Memory B cell (primary cell): ENCODE data around the gene NXPE4.
"Not testable (repeated sequence)": the region's sequence is repeated elsewhere in the genome, so short reads cannot be mapped to it uniquely, and the experiment has no call there.

Source experiments
- ATAC-seq: fragments of 150-1000 bp; cut with Tn5 transposase; 2 replicates; pipeline ENCODE4 v1.10.0; 2021; ENCODE audit warnings: low read depth, mild to moderate bottlenecking, moderate library complexity
- DNase-seq, 2 donors: peaks; one replicate each; pipeline ENCODE4 v3.0.0; 2022; ENCODE audit warnings: low spot score in 2 of 2
- H3K27ac Mint-ChIP-seq: one replicate; pipeline ENCODE4 v1.8.0; 2022; ENCODE audit warnings: mild to moderate bottlenecking, moderate library complexity, mixed read lengths
- H3K27me3 Mint-ChIP-seq: one replicate; pipeline ENCODE4 v1.8.0; 2022; ENCODE audit warnings: mixed read lengths
- H3K36me3 Mint-ChIP-seq: one replicate; pipeline ENCODE4 v1.8.0; 2022; ENCODE audit warnings: mild to moderate bottlenecking, mixed read lengths
- H3K4me1 Mint-ChIP-seq: one replicate; pipeline ENCODE4 v1.8.0; 2022; ENCODE audit warnings: mixed read lengths
- H3K4me3 Mint-ChIP-seq: one replicate; pipeline ENCODE4 v1.8.0; 2022; ENCODE audit warnings: mild to moderate bottlenecking, moderate library complexity, mixed read lengths
- H3K9me3 Mint-ChIP-seq: one replicate; pipeline ENCODE4 v1.8.0; 2022; ENCODE audit warnings: mixed read lengths

NXPE4 gene

DNA sequence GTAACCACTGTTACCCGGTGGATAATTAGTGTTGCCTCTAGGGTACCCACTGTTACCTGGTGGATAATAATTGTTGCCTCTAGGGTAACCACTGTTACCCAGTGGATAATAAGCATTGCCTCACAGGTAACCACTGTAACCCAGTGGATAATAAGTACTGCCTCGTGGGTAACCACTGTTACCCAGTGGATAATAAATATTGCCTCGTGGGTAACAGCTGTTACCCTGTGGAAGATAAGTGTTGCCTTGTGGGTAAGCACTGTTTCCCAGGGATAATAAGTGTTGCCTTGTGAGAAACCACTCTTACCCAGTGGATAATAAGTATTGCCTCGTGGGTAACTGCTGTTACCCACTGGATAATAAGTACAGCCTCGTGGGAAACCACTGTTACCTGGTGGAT is 9.3 kb upstream of the NXPE4 start:
- no peak for DNase-seq
- Mint-ChIP-seq H3K4me1 (no peaks in the 10 kb centered on the region), H3K27ac (no peak overlapping the region), H3K9me3 (no peaks in the 10 kb centered on the region), H3K36me3 (no peaks in the 10 kb centered on the region), H3K27me3 (no peaks in the 10 kb centered on the region), H3K4me3 (no peak overlapping the region)
- no peak for ATAC-seq

DNA sequence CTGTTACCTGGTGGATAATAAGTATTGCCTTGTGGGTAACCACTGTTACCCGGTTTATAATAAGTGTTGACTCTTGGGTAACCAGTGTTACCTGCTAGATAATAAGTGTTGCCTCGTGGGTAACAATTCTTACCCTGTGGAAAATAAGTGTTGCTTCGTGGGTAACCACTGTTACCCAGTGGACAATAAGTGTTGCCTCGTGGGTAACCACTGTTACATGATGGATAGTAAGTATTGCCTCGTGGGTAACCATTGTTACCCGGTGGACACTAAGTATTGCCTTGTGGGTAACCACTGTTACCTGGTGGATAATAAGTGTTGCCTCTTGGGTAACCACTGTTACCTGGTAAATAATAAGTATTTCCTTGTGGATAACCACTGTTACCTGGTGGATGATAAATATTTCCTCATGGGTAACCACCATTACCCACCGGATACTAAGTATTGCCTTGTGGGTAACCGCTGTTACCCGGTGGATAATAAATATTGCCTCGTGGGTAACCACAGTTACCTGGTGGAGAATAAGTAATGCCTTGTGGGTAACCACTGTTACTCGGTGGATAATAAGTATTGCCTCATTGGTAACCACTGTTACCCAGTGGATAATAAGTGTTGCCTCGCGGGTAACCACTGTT is 8.7 kb upstream of the NXPE4 start:
- Mint-ChIP-seq H3K27me3 (no peaks in the 10 kb centered on the region), H3K4me3 (no peak overlapping the region), H3K9me3 (no peaks in the 10 kb centered on the region), H3K4me1 (no peaks in the 10 kb centered on the region), H3K27ac (no peak overlapping the region), H3K36me3 (no peaks in the 10 kb centered on the region)
- DNase-seq (no peak), ATAC-seq (no peak)

DNA sequence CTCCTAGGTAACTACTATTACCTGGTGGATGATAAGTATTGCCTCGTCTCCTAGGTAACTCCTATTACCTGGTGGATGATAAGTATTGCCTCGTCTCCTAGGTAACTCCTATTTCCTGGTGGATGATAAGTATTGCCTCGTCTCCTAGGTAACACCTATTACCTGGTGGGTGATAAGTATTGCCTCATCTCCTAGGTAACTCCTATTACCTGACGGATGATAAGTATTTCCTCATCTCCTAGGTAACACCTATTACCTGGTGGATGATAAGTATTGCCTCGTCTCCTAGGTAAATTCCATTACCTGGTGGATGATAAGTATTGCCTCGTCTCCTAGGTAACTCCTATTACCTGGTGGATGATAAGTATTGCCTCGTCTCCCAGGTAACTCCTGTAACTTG is 7.6 kb upstream of the NXPE4 start:
- H3K27me3 Mint-ChIP-seq, H3K4me1 Mint-ChIP-seq, DNase-seq, H3K36me3 Mint-ChIP-seq, H3K27ac Mint-ChIP-seq, H3K4me3 Mint-ChIP-seq, H3K9me3 Mint-ChIP-seq, ATAC-seq: not testable (repeated sequence)

DNA sequence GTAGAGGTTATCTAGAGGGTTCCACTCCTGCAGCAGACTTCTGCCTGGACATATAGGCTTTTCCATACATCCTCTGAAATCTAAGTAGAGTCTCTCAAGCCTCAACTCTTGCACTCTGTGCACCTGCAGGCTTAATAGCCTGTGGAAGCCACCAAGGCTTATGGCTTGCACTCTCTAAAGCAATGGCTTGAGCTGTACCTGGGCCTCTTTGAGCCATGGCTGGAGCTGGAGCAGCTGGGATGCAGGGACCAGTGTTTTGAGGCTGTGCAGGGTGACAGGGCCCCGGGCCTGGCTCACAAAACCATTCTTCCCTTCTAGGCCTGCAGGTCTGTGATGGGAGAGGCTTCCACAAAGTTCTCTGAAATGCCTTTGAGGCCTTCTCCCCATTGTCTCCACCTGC is 2.9 kb upstream of the NXPE4 start:
- DNase-seq = no peak
- no peaks in the 10 kb centered on the region for H3K4me1 Mint-ChIP-seq
- no peak for ATAC-seq
- H3K27me3 Mint-ChIP-seq = no peaks in the 10 kb centered on the region
- no peak overlapping the region for H3K4me3 Mint-ChIP-seq
- no peak overlapping the region for H3K27ac Mint-ChIP-seq
- H3K9me3 Mint-ChIP-seq = no peaks in the 10 kb centered on the region
- H3K36me3 Mint-ChIP-seq = no peaks in the 10 kb centered on the region

DNA sequence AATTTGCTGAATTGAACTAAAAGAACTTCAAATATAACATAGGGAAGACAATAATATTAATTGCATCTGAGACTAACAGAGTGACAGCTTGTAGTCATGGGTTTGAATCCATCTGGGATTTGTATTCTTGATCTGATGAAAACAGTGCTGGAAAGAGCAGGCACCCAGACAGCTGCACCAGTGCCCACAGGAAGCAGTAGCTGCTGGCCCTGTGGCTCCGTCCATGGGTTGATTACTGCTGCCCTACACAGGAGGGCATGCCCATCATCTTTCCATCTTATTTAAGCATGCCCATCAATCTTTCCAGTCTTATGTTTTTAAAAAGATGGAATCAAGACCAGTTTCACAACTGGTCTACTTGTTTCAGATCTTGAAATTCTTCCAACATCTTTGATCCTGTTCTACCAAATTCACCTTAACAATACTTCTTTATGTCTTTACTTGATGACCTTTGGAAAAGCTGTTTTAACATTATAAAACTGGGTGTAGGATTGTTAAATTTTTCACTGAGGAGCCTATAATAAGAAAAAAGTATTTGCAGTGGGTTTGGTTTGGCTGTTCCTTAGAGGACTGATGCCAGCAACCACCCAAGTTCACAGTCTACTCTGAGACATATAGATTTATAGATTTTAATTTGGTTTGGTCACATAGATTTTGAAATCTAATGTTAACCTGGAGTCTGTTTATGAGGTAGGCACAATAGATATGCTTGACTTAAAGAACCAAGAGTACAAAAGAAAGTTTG is 761 bp upstream of the NXPE4 start:
- Mint-ChIP-seq H3K4me1 (no peaks in the 10 kb centered on the region), H3K9me3 (no peaks in the 10 kb centered on the region), H3K36me3 (no peaks in the 10 kb centered on the region), H3K27ac (no peak overlapping the region), H3K27me3 (no peaks in the 10 kb centered on the region), H3K4me3 (no peak overlapping the region)
- ATAC-seq = no peak
- DNase-seq = no peak

DNA sequence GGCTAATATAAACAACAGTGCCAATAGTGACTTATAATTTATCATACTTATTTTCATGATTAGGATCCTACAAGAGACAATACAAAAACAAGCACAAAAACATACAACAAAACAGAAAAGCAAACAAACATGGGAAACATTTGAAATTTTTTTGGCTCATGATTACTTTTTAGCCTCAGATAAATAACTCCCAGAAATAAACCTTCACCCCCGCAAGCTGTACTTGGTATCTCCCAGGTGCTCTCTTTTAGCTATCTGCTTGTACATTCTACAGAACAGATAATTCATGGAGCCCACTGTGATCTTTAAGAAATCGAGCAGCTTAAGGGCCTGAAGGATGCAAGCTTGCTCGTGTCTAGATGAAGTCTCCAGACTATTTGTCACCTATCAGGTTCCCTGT is 883 bp downstream of the NXPE4 start:
- no peak overlapping the region for H3K4me3 Mint-ChIP-seq
- no peaks in the 10 kb centered on the region for H3K27me3 Mint-ChIP-seq
- no peaks in the 10 kb centered on the region for H3K36me3 Mint-ChIP-seq
- H3K27ac Mint-ChIP-seq = no peak overlapping the region
- no peaks in the 10 kb centered on the region for H3K9me3 Mint-ChIP-seq
- ATAC-seq (no peak), DNase-seq (no peak)
- H3K4me1 Mint-ChIP-seq = no peaks in the 10 kb centered on the region

DNA sequence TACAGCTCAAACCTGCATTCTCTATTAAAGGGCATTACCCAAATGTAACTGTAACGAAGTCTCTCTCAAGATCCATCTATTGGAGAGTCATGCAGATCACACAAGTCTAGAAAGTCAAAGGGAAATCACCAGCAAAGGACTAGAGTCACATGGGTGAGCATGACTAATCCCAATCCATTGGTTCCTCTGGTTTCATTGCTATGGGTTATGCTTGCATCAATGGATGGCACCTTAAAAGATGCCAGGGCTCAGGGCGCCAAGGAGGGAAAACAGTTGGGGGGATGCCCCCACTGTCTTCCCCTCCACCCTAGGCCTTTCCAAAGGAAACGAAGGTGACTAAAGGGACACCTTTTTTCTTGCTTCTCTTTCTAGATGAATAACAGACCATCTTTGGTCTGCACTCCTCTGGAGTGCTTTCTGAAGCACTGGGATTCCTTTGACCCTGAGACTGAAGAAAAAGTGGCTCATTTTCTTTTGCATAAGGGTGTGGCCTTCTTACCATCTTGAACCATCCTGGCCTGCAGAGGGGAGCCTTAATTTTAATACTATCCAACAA is 8.1 kb downstream of the NXPE4 start:
- H3K9me3 Mint-ChIP-seq = peaks cover 15% of the 10 kb centered on the region

DNA sequence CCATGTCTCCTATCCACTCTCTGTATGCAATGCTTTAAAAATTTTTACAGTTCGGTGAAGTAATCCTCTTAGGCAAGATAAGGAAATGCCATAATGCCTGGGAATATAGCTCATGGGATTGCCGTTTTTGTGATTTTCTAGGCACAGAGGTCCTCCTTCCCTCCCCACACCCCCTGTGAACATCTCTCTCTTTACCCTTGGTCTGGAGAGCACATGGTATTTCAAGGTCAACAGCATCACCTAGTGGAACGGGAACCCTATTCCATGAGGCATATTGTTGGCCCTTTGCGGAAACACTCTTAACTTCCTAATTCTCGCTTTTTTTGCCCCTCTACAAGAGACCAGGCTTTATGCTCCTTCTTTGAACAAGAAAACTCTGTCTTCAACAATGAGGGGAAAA is 8.8 kb downstream of the NXPE4 start:
- Mint-ChIP-seq H3K4me3 (no peak overlapping the region), H3K9me3 (peaks cover 15% of the 10 kb centered on the region), H3K27ac (no peak overlapping the region), H3K27me3 (no peaks in the 10 kb centered on the region), H3K36me3 (peaks cover 2% of the 10 kb centered on the region), H3K4me1 (no peaks in the 10 kb centered on the region)
- ATAC-seq = no peak
- DNase-seq = no peak

More for the DNA sequence above, 8.1 kb downstream of the NXPE4 start:
- Mint-ChIP-seq H3K27me3 (no peaks in the 10 kb centered on the region), H3K4me3 (no peak overlapping the region), H3K4me1 (no peaks in the 10 kb centered on the region), H3K36me3 (peaks cover 2% of the 10 kb centered on the region), H3K27ac (no peak overlapping the region)
- DNase-seq (no peak), ATAC-seq (no peak)

DNA sequence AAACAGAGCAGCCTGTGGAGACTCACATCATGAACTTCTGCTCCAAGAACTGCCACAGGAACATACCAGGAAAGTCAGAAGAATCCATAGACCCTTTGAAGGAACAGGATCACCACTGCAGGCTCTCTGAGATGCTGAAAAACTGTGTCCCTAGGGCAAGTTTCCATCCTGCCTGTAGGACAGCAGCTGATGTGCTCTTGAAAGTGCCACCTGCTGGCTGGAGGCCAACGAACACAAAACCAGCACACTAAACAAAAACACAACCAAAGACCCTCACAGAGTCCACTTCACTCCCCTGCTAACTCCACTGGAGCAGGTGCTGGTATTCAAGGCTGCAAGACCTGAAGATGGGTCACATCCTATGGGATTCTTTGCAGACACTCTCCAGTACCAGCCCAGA is 23.9 kb downstream of the NXPE4 start:
- no peaks in the 10 kb centered on the region for H3K36me3 Mint-ChIP-seq
- peaks cover 1% of the 10 kb centered on the region for H3K27me3 Mint-ChIP-seq
- no peak overlapping the region for H3K4me3 Mint-ChIP-seq
- peaks cover 5% of the 10 kb centered on the region for H3K9me3 Mint-ChIP-seq
- no peak overlapping the region for H3K27ac Mint-ChIP-seq
- H3K4me1 Mint-ChIP-seq = no peaks in the 10 kb centered on the region
- DNase-seq (no peak), ATAC-seq (no peak)

DNA sequence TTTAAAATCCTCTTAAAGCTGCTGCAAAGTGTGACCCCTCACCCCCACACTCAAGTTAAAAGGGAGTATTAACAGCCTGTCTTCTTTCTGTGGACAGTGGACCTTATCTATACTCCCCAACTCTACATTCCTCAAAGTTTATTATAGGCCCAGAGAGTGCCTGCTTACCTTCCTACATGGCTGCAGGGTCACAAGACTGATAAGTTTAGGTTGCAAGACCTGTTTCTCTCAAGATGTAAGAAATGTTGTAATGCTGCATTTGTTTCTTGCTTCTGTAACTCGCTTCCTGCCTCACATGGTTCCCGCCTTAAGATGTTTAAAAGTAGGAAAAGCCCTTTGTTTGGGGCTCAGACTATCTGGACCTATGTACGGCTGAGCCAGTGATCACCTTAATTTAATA is 25.8 kb downstream of the NXPE4 start:
- no peak for DNase-seq
- H3K4me1 Mint-ChIP-seq = no peaks in the 10 kb centered on the region

DNA sequence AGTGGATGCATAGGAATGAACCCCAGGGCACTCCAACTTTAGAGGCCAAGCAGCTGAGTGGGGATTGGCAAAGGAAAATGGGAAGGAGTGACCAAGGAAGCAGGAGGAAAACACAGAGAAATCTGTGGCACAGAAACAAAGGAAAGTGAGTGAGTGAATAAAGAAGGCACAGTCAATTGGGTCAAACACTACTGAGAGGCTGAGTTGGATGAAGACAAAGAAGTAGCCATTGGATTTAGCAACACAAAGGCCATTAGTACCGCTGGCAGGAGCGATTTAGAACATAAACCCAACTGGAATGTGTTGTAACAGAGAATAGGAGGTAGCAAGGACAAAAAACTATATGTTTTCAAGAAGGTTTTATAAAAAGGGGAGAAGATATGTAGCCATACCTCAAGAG is 29.3 kb downstream of the NXPE4 start:
- ATAC-seq = no peak
- H3K36me3 Mint-ChIP-seq = no peaks in the 10 kb centered on the region
- peaks cover 3% of the 10 kb centered on the region for H3K27me3 Mint-ChIP-seq
- no peaks in the 10 kb centered on the region for H3K4me1 Mint-ChIP-seq
- no peak overlapping the region for H3K27ac Mint-ChIP-seq
- H3K4me3 Mint-ChIP-seq = no peak overlapping the region
- no peak for DNase-seq
- H3K9me3 Mint-ChIP-seq = no peaks in the 10 kb centered on the region

More for the DNA sequence above, 25.8 kb downstream of the NXPE4 start:
- no peak overlapping the region for H3K27ac Mint-ChIP-seq
- no peaks in the 10 kb centered on the region for H3K9me3 Mint-ChIP-seq
- peaks cover 1% of the 10 kb centered on the region for H3K27me3 Mint-ChIP-seq
- no peak for ATAC-seq
- H3K36me3 Mint-ChIP-seq = no peaks in the 10 kb centered on the region
- H3K4me3 Mint-ChIP-seq = no peak overlapping the region

DNA sequence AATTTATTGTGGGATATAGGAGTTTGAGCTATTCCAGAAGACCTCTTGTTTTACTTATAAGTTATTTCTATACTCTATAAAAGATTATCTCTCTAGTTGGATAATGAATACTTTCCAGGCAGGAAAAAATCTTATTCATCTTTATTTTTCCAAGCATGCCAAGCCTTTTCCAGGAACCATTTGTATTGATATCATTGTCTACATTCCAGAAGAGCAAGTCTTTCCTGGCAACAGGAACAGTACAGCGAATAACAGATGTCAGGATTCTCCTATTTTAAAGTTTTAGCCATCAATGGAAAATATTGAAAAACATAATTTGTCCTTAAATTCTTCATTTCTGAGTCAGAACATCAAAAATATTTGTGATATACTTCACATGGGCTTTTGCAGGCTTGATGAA is 30.8 kb downstream of the NXPE4 start:
- ATAC-seq (no peak), DNase-seq (no peak)
- Mint-ChIP-seq H3K27ac (no peak overlapping the region), H3K36me3 (no peaks in the 10 kb centered on the region), H3K4me3 (no peak overlapping the region), H3K9me3 (no peaks in the 10 kb centered on the region), H3K27me3 (peaks cover 3% of the 10 kb centered on the region), H3K4me1 (no peaks in the 10 kb centered on the region)

DNA sequence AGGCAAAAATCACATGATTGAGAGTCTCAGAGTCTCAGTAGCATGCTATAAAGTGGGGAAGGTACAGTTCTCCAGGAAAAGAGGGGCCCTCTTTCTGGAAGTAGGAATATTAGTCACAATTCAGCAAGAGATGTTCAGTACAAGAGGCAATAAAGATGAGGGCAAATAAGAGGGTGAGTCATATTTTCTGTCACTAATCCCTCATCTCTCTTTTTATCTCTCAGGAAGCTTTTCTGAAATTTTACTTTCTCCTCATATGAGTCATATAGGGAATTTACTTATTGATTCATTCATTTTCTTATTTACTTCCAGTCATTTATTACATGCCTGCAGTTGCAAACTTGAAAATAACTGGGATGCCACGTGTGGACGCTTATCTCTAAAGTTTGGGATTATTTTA is 32.5 kb downstream of the NXPE4 start:
- Mint-ChIP-seq H3K27ac (no peak overlapping the region), H3K9me3 (no peaks in the 10 kb centered on the region), H3K36me3 (no peaks in the 10 kb centered on the region), H3K4me3 (no peak overlapping the region), H3K27me3 (peaks cover 1% of the 10 kb centered on the region), H3K4me1 (no peaks in the 10 kb centered on the region)
- no peak for ATAC-seq
- DNase-seq = no peak

DNA sequence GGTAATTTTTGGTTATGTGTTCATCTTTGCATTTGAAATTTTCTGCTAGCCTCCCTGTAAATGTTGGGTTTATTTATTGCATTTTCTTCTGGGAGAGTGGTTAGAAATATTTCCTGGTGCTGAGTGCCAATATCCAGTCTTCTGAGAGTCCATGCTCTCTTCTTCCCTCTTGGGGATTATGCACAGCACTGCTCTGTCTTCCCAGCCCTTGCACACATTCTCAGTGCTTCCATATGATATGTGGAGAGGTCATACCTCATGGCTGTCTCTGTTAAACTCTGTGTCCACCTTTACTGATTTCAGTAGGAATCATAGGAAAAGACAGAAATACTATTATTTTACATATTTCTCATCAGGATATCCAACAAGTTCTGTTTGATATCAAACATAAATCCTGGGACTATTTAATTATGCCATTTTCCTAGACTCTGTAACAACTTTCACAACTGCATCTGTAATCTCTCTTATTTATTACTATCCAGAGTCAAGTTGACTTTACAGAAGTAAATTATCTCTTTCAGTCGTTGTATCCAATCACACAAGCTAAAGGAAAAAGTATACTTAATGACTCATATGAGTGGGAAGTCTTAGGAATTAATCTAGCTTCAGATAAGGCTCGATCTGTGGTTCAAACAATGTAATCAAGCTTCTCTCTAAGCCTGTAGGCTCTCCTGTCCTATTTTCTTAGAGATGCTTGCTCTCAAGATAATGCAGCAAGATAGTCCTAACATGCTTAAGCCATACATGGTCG is 33.2 kb downstream of the NXPE4 start:
- ATAC-seq (no peak), DNase-seq (no peak)
- Mint-ChIP-seq H3K27me3 (peaks cover 1% of the 10 kb centered on the region), H3K9me3 (no peaks in the 10 kb centered on the region), H3K4me3 (no peak overlapping the region), H3K36me3 (no peaks in the 10 kb centered on the region), H3K4me1 (no peaks in the 10 kb centered on the region), H3K27ac (no peak overlapping the region)
